Ureter (tissue), 1 donor: ENCODE results near the gene ID1. TPM values are rescaled to one million over a fixed set of nuclear protein-coding genes. Genes with fewer than 3 reads are reported as not detected.
"Not testable (repeated sequence)": the region's sequence is repeated elsewhere in the genome, so short reads cannot be mapped to it uniquely, and the experiment has no call there.

Experiments used
- DNase-seq: peaks from one replicate; pipeline ENCODE4 v3.0.0-alpha.2; 2020; ENCODE audit warnings: low spot score
- total RNA-seq: library from RNA; stranded (reverse); gene quantifications from one replicate; pipeline ENCODE4 v1.2.4, GENCODE V29; 2023
- donor health status: DM: yes; HTN: yes; CAD: no.

ID1 gene
- total RNA-seq, 1 donor from 2014 or later = 367 TPM

DNA sequence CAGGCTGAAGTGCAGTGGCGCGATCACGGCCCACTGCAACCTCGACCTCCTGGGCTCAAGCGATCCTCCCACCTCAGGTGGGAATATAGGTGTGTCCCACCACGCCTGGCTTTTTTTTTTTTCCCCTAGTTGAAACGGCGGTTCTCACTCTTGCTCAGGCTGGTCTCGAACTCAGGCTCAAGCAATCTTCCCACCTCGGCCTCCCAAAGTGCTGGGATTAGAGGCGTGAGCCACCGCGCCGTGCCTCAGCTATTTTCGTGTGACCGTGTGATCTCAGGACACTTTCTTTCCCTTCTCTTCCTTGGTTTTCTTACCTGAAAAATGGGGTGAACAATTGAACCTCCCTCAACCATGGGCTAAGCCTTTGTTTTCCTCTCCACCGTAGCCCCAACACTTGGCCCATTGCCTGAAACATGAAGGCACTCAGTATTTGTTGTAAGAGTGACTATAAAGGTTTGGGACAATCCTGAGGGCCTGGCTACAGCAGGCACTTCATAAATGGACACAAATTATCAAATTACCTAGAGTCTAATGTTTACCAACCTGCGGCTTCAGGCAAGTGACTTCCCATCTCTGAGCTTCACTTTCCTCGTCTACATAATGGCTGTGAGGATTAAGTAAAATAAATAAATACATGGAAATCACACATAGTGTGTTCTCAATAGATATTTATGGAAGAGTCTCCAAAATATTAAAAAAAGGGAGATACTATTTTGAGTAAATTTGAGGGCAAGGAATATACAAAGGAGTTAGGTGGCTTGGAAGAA lies 31.4 kb upstream of the ID1 start:
- DNase-seq = no peak

DNA sequence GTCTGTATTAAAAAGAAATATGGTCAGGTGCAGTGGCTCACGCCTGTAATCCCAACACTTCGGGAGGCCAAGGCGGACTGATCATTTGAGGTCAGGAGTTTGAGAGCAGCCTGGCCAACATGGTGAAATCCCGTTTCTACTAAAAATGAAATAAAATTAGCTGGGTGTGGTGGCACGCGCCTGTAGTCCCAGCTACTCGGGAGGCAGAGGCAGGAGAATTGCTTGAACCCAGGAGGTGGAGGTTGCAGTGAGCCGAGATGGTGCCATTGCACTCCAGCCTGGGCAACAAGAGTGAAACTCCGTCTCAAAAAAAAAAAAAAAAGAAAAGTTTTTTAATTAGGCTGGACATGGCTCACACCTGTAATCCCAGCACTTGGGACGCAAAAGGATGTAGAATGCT lies 30.1 kb upstream of the ID1 start:
- not testable (repeated sequence) for DNase-seq

DNA sequence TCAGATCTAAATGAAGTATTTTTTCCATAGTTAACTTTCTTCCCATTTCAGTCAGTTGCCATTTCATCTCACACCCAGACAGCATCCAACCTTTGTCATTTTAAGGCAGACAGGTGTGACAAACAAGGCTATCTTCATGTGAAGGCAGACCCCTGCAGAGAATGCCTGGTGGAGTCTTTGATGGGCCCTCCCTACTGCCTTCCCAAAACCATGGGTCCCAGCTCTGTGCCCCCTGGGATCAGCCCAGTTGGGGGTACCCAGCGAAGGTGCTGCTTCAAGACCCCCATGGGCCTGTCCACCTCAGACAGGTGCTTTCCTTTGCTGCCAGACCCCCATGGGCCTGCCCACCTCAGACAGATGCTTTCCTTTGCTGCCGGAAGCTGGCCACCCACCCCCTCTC lies 28.3 kb upstream of the ID1 start:
- no peak for DNase-seq

DNA sequence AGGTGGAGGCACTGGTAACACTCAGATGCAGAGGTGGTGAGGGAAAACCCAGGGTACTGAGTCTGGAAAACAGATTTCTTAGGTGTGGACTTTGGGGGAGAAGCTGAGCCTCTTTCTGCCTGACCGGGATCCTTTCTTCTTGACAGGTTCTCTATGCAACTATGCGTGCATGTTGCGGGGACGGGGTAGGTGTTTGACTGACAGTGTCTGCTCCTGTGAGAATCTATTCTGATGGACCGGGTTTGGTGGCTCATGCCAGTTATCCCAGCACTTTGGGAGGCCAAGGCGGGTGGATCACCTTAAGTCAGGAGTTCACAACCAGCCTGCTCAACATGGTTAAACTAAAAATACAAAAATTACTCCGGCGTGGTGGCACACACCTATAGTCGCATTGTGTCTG lies 27.9 kb upstream of the ID1 start:
- DNase-seq = no peak

GRCh38 chr20:31578448-31579138 lies 26.5 kb upstream of the ID1 start:
- no peak for DNase-seq

DNA sequence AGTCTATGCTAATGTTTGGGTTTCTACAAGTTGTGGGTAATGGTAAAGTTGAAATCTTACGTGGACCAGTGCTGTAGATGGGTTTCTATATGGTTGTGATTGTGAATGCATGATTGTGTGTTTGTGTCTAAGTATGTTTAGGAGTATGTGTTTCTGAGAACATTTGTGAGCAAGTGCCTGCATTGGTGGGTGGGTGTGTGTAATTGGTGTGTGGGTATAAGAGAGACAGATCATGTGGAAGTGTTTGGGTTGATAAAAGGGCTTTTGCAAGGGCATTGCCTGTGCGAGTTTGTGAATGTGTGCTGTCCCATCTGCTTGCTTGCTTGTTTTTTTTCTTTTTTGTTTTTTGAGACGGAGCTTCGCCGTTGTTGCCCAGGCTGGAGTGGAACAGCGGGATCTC lies 25.8 kb upstream of the ID1 start:
- DNase-seq = no peak

- not testable (repeated sequence) for DNase-seq
These were observed 25.0 kb upstream of the ID1 start for GRCh38 chr20:31579941-31580651.

GRCh38 chr20:31580706-31581105 lies 24.4 kb upstream of the ID1 start:
- DNase-seq = no peak

GRCh38 chr20:31581391-31581790 lies 23.7 kb upstream of the ID1 start:
- no peak for DNase-seq

- no peak for DNase-seq
These were observed 17.3 kb upstream of the ID1 start for GRCh38 chr20:31587545-31588389.

- no peak for DNase-seq
These were observed 14.3 kb upstream of the ID1 start for GRCh38 chr20:31590717-31591225.

DNA sequence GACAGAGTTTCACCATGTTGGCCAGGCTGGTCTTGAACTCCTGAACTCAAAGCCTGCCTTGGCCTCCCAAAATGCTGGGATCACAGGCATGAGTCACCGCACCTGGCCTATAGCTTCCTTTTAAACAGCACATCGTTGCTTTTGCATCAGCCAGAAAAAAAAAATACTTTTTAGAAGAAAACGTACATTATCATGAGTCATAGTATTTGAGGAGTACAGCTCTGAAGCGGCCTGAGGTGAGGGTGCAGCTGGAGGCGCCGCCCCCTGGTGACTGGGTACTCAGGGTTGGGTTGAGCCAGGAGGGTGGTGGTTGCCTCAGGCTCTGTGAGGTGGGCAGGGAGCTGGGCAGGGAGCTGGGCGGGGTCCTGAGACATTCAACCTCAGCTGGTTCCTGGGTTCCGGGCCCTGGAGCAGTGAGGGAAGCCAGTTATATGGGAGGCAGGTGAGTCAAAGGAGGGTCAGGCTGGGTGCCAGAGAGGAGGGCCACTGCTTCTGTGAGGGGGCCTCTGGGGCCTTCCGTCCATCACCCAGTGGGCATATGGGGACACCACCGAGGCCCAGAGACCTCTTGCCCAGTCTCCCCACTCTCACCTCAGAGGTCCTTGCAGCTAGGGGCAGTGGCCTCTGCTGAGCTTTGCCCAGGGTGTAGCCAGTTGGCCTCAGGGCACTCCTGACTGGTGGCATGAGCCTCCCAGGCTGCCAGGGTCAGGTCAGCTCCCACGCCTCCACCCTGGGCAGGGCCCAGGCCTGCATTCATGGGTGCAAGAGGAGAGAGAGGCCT lies 11.7 kb upstream of the ID1 start:
- DNase-seq = peak; percentile 93

DNA sequence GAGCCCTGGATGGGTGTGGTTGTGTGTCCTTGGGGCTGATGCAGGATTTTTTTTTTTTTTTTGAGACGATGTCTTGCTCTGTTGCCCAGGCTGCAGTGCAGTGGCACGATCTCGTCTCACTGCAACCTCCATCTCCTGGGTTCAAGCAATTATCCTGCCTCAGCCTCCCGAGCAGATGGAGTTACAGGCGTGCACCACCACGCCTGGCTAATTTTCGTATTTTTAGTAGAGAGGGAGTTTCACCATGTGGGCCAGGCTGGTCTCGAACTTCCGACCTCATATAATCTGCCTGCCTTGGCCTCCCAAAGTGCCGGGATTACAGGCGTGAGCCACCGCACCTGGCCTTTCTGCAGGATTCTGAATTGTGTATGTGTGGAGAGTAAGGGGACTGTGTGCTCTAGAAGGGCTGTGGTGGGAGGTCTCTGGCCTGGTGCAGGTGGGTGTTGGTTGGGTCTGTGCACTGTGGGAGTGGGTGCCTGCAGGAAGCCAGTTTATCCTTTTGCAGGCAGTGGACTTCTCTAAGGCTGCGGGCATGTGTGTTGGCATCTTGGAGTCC lies 11.0 kb upstream of the ID1 start:
- DNase-seq = no peak

DNA sequence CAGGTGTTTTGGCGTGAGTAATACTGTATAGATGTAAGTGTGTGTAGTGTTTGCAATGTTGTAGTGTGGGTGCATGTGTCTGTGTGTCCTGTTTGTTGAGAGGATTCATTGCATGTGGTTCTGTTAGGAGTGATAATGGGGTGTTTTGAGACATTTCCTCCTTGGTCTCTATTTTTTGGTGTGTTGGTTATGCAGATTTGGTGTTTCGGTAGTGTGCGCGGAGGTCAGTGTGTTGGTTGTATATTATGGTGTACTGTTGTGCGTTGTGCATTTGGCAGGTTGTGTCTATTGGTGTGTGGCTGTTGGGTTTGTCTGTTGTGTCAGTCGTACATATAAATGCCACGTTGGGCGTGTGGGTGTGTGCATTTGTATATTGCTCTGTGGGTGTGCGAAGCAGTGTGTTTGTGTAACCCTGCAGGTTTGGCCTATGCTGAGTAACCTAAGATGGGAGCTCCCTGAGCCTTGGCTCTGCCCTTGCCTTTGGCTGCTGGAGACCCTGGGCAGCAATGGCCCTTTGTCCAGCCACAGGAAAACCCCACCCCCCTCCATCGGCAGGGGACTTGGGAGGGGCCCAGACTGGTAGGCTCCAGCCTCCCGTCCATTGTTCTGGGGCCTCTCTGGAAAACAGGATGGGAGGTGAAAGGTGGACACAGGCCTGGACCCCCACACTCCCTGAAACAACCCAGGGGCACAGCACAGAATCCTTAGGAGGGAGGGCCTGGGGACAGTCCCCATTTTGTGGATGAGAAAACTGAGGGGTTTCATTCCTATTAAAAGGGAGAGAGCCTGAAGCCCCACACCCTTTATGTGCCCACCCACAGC lies 10.3 kb upstream of the ID1 start:
- DNase-seq = no peak

- no peak for DNase-seq
These were observed 9.8 kb upstream of the ID1 start for GRCh38 chr20:31595380-31595653.

DNA sequence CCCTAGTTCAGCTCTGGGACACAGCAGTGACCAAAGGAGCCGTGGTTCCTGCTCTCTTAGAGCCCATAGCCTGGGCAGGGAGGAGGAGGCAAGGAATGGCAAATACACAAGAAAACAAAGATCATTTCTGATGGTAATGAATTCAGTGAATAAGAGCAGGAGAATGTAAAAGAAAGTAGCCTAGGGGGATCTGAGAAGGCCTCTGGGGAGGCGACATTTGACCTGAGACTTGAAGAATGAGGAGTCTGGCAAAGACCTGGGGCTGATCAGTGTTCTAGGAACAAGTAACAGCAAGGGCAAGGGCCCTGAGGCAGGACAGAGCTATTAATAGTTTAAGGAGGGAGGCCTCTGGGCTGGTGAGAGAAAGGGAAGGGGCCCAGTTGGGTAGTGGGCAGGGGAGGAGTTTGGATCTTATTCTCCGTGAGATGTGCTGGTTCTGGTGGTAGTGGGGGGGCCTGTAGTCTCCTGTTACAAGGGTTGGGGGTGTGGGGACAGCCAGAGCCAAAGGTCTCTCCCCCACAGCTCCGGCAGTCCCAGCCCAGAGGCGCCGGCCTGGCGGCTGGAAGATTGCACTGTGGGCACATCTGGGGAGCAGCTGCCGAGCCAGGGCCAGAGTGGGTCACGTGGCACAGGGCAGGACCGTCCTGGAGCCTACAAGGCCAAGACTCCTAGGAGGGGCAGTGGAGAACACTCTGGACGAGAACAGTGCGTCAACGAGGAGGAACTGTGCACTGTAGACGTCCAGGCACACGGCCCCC lies 9.3 kb upstream of the ID1 start:
- peak; percentile 82 for DNase-seq

- not testable (repeated sequence) for DNase-seq
These were observed 8.7 kb upstream of the ID1 start for GRCh38 chr20:31596412-31596715.

GRCh38 chr20:31596831-31597480 lies 8.1 kb upstream of the ID1 start:
- DNase-seq = no peak

DNA sequence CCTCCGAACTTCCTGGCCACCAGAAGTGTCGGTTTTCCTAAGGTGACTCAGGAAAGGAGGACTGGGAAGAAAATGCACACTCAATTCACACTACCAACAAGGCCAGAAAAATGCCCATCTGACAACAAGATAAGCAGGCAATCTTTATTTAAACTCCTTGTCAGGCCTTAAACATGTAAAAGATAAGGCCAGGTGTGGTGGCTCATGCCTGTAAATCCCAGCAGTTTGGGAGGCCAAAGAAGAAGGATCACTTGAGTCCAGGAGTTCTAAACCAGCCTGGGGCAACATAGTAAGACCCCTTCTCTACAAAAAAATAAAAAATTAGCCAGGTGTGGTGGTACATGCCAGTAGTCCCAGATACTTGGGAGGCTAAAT lies 7.6 kb upstream of the ID1 start:
- no peak for DNase-seq
